CD4-positive, alpha-beta T cell treated with Interferon alpha-2 for 1 hour (primary cell): ENCODE results near the gene PKD2.
"Not testable (repeated sequence)": the region's sequence is repeated elsewhere in the genome, so short reads cannot be mapped to it uniquely, and the experiment has no call there.

ENCODE experiments used
- DNase-seq, 2 donors: peaks; one replicate each; pipeline ENCODE4 v3.0.0-alpha.2; 2020 to 2022

Gene PKD2

GRCh38 chr4:87989765-87990164 is 17.7 kb upstream of the PKD2 start:
- DNase-seq: no peak

- no peak for DNase-seq
These were observed 12.0 kb upstream of the PKD2 start for GRCh38 chr4:87995435-87995834.

- DNase-seq: not testable (repeated sequence)
These were observed 8.2 kb upstream of the PKD2 start for GRCh38 chr4:87999191-87999691.

- DNase-seq: no peak
These were observed 5.6 kb upstream of the PKD2 start for GRCh38 chr4:88001871-88002270.

- no peak for DNase-seq
These were observed 4.6 kb upstream of the PKD2 start for GRCh38 chr4:88002786-88003185.

- no peak for DNase-seq
These were observed 4.2 kb upstream of the PKD2 start for GRCh38 chr4:88003261-88003660.

- DNase-seq: no peak
These were observed 2.4 kb upstream of the PKD2 start for GRCh38 chr4:88005076-88005475.

GRCh38 chr4:88005946-88006345 is 1.5 kb upstream of the PKD2 start:
- no peak for DNase-seq

GRCh38 chr4:88006956-88007303 is 505 bp upstream of the PKD2 start:
- peak in 1 of 2 donors; percentile 9 for DNase-seq

- DNase-seq: peak in 1 of 2 donors; percentile 15
These were observed 797 bp downstream of the PKD2 start for GRCh38 chr4:88008122-88008742.

- no peak for DNase-seq
These were observed 1.3 kb downstream of the PKD2 start for GRCh38 chr4:88008743-88009171.

- no peak for DNase-seq
These were observed 2.4 kb downstream of the PKD2 start for GRCh38 chr4:88009871-88010270.

GRCh38 chr4:88010966-88011365 is 3.5 kb downstream of the PKD2 start:
- DNase-seq: no peak

GRCh38 chr4:88012647-88013046 is 5.2 kb downstream of the PKD2 start:
- no peak for DNase-seq

- no peak for DNase-seq
These were observed 7.0 kb downstream of the PKD2 start for GRCh38 chr4:88014386-88014905.

GRCh38 chr4:88015659-88016295 is 8.3 kb downstream of the PKD2 start:
- no peak for DNase-seq

- no peak for DNase-seq
These were observed 10.3 kb downstream of the PKD2 start for GRCh38 chr4:88017516-88018297.

GRCh38 chr4:88018466-88018865 is 11.0 kb downstream of the PKD2 start:
- DNase-seq: no peak

- DNase-seq: no peak
These were observed 14.4 kb downstream of the PKD2 start for GRCh38 chr4:88021824-88022223.

- DNase-seq: no peak
These were observed 14.9 kb downstream of the PKD2 start for GRCh38 chr4:88022289-88022688.

GRCh38 chr4:88025868-88026661 is 18.6 kb downstream of the PKD2 start:
- not testable (repeated sequence) for DNase-seq
